Activated T-cell treated with anti-CD3 and anti-CD28 coated beads, Interleukin-2, amount 50 U/mL, for 48 hours (primary cell): ENCODE data around the gene EMC8.
A peak's percentile ranks its signal among the peaks of the same experiment; 100 is the strongest.
"Not testable (repeated sequence)": the region's sequence is repeated elsewhere in the genome, so short reads cannot be mapped to it uniquely, and the experiment has no call there.

Source experiments
- DNase-seq, 2 experiments: peaks; one replicate each; pipeline ENCODE4 v3.0.0-alpha.2; 2020

The EMC8 gene

DNA sequence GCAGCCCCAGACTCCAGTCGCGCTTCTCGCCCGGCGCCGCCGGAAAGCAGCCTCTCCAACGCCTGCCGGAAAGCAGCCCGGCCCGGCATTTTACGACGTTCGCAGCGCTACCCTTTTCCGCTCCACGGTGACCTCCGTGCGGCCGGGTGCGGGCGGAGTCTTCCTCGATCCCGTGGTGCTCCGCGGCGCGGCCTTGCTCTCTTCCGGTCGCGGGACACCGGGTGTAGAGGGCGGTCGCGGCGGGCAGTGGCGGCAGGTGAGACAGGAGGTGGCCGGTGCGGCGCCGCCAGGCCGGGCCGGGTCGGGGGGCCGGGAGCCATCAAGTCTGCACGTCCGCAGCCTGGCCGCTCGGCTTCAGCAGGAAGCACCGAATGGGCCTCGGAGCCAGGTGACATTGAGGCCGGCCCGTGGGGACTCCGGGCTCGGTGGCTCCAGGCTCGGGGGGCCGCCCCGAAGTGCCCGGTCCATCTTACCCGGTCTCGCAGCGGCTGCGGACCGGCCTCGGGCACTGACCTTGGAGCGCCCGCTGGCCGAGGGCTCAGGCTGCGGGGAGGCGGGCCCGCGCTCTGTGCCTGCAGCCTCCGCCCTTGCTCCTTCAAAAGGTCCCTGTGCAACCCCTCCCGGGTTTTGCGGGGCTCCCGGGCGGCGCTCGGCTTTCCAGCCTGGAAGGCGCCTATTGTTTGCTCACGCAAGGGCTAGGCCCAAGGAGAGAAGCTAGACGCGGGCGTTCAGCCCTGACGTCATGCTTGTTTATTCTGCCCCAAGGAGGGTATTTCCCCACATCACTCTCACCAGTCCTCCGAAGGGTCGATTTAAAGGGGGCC is at the start of gene EMC8, which contains the start of gene COX4I1:
Gene EMC8 (minus strand): TSS at position 48 of the 824 bp plus-strand sequence. CDS start 249 bp downstream, outside the sequence.
Gene COX4I1 (plus strand): TSS at position 199 of the 824 bp plus-strand sequence. CDS start 1,511 bp downstream, outside the sequence.
- DNase-seq = peak; percentile 96 to 97

DNA sequence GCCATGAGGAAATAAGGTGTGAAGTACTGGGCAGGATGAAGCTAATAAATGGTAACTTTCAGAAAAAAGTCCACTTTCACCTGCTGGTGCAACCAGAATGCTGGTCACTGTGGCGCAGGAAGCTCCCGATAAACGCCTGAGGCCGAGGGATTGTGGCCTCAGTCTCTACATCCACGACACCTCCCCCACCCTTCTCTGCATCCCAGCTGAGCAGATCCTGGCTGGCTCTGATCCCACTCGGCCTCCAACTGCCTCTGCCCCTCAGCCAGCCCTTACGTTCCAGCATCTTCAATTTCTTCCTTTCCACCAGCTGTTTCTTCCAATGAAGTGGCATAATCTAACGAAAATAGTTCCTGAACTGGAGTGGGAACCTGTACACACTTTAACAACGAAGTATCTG is 49.6 kb upstream of the EMC8 start:
- DNase-seq = no peak

DNA sequence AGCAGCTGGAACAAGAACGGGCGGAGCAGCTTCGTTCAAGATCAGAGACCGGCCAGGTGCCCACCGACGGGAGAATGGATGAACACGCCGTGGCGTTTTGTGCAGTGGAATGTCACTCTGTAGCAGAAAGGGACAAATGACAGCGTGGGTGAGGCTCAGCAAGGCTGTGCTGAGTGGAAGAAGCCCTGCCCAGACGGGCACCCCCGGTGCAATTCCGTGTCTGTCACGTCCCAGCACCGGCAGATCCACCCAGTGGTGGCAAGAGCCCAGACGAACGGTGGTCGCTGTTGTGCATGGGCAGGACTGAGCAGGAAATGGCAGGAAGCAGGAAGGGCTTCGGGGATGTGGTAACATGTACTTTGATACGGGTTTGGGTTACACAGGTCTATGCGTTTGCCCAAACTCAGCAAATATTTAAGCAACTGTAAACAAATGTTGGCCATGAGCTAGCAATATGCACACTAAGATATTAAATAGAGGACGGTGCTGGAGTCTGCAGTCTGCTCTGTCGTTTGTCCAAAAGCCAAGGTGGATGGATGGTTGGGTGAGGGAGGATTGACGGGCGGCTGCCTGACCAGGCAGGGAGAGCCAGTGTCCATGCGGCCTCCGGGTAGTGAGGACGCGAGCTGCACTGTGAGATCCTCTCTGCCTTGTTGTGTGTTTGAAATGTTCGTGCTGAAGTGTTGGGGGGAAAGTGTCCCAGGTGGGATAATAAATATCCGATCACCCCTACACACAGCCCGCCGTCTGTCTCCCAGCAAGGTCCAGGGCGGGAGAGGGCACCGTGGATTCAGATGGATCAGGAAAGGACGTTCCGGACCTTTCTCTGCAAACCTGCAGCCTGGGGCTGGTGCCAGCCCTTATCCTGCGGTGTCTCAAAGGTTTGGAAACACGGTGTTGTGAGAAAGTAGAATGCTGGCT is 48.6 kb upstream of the EMC8 start:
- no peak for DNase-seq

DNA sequence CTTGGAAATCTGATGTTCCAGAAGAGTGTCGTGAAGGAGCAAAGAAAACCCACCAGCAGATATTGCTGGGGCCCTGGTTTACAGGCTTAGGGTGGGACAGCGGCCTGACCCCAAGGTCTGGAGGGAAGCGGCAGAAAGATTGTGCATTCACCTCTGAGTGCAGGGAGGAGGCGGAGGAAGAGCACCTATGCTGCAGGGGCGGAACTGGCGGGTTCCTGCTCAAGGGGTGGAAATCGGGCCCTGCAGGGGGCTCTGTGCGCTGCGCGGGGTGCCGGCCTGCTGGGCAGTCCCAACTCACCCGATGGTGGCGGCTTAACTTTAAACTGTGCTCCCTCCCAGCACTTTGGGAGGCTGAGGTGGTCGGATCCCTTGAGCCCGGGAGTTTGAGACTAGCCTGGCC is 47.7 kb upstream of the EMC8 start:
- DNase-seq = no peak

DNA sequence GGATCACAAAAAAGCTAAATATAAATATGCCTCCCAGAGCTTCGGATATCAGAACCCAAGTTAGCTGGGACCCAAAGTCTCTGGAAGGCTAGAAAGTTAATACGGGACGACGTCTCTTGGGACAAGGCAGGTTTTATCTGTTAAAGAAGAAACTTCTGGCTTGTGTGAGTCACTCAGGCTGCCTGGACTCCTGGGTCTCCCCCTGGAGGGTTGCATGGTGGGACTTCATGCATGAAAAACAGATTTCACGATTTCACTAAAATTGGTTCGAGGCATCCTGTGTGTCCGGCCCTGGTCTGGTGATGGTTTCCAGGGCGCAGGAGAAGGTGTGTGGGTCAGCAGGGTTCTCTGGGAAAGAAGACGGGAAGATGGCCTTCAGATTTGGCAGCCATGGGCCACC is 47.1 kb upstream of the EMC8 start:
- DNase-seq = no peak

DNA sequence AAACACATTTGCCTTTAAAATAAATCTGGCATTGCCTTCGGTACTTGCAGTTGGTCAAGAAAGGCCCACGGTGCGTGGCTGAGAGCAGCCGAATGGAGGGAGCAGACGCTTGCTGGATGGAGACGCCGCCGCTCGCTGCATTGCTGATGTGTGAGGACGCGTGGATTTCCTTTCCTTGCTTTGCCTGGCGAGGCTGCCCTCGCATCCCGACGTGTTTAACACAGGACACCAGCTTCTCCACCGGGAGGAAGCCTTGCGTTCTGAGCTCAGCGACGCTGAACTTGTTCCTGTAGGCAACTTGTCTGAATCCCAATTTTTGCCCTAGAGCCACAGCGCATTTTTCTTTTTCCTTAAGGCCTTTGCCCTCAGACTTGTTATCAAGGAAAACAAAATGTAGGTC is 45.9 kb upstream of the EMC8 start:
- DNase-seq = no peak

DNA sequence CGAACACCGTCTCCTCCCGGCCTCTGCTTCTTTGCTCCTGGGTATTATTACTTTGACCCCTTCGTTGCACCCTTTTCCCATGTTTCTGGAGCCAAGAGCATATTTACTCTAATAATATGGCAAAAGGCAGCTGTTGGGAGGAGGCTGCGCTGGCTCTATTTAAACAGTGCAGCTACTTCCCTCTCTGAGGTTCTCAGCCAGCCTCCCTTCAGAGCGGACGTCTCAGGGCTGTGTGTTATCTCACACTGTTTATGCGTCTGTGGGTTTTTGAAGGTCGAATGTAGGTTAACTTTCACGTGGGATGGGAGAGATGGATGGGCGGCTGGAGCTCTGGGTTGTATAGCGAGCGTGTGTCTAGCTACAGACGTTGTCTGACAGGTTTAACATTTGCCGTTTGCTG is 45.4 kb upstream of the EMC8 start:
- DNase-seq = no peak

DNA sequence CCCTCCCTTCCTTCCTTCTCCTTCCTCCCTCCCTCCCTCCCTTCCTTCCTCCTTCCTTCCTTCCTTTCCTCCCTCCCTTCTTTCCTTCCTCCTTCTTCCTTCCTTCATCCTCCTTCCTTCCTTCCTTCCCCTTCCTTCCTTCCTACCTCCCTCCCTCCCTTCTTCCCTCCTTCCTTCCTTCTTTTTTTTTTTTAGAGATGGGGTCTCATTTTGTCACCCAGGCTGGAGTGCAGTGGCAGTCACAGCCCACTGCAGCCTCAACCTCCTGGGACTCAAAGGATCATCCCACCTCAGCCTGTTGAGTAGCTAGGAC is 44.8 kb upstream of the EMC8 start:
- DNase-seq = no peak

DNA sequence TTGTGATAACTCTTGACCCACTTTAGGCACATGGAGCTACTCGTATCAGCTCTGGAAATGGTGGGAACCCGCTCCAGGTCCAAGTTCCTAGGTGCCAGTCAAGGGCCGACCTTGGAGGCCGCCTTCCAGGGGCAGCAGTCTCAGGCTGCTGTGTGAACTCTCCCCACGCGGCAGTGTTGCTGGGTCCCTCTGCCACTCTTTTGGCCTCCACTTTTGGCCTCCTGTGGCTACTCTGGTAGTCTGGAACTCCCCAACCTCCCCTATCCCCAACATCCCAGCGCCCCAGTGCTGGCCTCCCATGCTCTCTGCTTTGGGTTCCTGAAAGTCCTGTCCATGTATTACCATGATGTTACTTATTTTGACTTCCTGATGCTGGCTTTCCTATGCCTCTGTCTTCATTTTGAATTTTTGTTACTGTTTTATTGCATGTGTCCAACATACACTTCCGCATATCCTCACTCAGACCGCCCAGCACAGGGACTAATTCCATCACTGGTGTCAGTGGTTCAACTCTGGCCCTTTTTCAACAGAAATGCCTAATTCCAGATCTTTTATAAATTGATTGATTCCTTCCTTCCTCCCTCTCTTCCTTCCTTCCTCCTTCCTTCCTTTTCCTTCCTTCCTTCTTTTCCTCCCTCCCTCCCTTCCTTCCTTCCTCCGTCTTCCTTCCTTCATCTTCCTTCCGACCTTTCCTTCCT is 44.3 kb upstream of the EMC8 start:
- DNase-seq = no peak

DNA sequence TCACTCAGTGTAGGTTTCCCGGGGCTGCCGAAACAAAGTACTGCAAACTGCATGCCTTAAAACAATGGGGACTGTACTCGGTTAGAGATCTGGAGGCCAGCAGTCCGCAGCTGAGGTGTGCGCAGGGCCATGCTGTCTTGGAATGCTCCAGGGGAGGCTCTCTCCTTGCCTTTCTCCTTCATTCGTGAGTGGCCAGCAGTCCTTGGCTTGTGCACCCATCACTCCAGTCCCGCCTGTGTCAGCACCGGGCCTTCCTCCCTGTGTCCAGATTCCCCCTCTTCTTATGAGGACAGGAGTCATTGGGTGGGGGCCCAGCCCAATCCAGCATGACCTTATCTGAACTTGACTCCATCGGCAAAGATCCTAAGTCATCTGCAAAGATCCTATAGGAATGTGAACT is 43.5 kb upstream of the EMC8 start:
- DNase-seq = no peak

DNA sequence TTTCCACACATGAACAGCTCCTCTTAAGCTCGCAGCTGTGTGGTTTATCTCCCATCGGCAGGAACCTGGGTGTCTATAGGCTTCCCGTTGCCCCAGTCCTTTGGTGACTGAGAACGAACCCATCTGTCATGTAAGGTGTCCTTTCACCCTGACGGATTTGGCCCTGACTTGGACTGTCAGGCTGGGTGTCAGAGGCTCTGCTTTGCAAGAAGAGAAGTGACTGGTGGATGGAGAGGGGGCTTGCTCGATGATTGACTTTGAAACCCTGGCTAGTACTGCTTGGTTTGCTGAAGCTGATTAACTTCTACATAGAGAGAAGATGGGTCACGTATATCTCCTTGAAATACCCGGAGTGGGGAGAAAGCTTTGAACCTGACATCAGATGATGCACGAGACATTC is 43.1 kb upstream of the EMC8 start:
- no peak for DNase-seq

DNA sequence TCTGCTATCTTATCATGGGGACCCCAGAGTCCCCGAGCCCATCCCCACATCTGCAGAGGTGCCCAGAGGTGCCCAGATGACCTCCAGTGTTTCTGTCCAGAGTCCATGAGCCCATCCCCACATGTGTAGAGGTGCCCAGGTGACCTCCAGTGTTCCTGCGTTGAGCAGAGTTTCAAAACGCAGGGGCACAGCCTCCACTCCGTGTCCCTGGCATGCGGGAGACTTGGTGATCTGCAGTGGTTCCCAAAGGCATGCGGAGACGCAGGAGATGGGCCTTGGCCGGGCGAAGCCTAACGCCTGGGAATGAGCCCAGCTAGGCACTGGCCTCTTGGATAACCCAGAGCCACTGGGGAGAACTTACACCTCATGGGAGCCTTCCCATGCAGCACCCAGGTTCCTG is 41.5 kb upstream of the EMC8 start:
- DNase-seq = no peak

DNA sequence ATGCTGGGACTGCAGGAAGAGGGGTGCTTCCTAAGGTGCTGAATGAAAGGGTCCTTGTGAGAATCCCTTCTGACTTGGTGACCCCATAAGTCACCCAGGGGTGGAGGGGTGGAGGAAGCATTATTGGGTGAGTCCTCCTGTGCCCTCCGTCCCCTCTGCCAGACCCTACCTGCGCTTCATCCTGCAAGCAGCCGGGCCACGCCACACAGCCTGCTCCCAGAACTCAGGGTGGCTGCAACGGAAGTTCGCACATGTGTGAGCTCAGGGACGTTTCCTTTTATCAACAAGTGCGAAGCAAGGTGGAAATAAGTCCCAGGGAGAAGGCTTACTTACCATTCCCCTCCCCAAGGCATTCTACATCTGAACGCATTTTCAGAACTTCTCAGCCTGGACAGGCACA is 41.1 kb upstream of the EMC8 start:
- no peak for DNase-seq

DNA sequence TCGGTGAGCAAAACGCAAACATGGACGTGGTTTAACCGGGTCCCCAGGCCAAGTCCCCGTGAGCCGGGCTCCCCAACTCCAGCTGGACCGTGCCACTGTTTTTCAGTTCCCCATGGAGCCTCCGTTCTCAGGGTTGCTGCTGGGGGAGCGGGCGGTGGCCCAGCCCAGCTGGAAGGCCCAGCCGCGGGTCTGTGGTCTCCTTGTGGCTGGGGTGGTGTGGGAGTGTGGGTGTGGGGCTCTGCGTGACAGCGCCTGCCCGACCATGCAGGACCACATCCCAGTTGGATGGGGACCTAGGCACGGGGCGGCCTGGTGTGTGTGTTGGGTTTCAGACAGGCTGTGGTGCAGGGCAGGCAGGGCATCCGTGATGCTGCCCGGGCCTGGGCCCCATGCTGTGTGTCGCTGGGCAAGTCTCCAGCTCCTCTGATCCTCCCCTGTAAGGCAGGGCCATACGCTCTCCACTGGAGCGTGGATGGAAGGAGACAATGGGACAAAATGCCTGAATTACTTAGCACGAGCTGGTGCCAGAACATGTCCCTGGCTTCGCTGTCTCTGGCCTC is 40.4 kb upstream of the EMC8 start:
- DNase-seq = no peak

DNA sequence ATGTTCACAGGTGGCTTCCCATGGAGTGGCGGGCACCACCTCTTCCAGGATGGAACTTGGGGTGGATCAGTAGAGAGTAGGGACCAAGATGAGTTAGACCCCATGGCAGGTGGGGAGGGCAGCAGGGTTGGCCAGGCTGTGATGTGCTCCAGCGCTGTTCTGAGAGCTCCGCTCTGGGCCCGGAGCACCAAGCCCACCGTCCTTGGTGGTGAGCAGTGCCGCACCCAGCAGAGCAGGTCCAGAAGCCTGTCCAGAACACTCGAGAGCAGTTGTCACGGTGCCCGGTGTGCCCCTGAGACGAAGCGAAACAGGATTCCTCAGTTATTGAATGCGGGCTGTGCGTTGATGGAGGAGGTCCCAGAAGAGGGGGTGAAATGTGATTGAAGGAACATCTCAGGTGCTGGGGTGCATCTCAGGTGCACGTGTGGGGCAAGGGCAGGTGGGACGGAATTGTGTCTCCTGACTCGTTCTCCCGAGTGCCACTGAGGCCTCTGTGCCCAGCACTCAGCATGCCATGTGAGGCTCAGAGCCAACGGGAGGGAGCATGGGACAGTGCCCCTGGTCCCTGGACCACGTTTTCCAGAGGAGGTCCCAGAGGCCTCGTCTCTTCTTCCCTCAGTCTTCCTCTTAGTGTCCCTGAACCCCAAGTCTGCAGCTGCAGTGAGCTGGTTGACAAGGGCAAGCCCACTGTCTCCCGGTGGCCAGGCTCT is 39.7 kb upstream of the EMC8 start:
- DNase-seq = no peak

DNA sequence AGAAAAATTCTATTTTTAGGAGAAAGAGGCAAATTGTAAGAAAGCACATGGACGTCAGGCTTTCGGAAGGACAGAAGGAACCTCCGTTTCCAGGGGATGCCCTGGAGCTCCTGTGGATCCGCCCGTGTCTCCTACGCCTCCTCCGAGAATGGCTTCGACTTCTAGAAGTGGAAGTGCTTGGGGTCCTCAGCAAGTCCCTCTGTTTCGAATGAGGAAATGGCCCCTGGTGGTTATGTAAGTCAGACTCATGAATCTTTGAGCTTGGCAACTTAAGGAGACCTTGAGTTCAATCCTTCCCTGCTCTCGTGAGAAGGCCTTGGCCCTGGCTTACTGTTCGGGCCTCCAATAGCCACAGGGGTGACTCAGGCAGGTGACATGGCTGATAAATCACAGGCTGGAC is 39.0 kb upstream of the EMC8 start:
- DNase-seq = no peak

DNA sequence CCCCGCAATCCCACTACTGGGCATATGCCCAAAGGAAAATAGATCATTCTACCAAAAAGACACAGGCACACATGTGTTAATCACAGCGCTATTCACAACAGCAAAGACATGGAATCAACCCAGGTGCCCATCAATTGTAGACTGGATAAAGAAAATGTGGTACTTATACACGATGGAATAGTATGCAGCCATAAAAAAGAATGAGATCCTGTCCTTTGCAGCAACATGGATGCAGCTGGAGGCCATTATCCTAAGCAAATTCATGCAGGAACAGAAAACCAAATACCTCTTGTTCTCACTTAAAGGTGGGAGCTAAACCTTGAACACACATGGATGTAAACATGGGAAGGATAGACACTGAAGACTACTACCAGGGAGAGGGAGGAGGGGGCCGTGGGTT is 38.3 kb upstream of the EMC8 start:
- not testable (repeated sequence) for DNase-seq

DNA sequence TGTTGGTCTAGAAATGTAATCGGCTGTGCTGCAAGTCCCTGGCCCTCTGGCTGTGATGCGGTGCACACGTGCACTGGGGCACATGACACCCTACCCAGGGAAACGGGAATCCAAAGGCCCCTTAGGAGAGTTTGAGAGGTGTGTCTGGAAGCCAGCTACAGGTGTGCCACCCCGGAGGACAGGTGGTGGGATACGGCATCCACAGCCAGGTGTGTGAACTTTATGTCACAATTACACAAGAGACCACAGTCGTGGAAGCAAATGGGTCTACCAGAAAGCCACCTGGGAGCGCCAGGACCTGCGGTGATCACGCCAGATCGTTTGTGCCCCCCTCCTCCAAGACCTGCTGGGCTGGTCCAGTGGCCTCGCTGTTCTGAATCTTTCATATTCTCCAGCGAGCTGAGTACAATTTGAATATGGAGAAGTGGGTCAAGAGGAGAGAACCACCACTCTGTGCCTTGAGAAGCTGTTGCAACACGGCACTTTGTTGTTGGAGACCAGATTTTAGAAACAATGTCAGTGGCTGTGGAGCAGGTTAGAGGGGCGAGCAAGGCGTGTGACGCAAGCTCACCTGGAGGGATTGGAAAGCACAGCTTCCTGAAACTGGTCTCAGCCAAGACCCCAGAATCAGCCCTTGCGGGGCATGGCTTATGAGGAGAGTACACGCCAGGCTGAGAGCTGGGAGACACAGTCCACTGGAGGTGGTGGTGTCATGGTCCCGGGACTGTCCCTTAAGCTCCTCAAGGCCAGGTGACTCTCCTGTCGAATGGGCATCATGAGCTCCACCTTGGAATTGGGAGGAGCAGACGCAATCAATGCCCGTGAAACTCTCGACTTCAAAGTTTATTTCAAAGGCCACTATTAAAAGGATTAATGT is 37.6 kb upstream of the EMC8 start:
- no peak for DNase-seq

DNA sequence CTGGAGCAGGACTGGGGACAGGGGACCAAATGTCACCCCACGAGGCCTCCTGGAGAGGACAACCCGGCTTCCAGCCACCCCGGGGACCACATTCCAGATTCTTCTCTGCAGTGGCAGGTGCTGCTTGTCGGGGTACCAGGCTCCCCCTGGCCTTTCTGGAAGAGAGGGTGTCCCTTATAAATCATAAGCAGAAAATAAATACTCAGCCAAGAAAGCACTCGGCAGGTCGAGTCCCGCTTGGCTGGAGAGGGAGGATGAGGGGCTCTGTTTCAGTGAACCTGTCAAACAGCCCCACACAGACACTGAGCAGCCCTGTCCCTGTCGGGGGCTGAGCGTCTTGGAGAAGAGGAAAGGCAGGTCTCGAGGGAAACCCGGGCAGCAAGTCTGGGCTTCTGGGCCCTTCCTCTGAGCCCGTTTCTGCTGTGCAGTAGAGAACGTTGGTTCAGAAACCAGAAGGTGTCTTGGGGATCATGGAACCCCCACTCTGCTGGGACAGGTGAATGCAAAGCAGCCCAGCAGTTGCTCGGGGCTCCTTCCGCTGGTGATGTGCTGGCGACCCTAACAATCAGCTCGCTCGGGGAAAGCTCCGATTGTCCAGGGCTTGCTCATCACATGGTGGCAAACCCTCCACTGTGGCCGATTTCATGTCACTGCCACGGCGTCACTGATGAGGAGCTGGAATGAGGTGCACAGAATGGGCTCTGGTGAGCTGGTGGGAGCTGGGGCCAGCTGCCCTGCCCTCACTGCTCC is 36.8 kb upstream of the EMC8 start:
- no peak for DNase-seq

DNA sequence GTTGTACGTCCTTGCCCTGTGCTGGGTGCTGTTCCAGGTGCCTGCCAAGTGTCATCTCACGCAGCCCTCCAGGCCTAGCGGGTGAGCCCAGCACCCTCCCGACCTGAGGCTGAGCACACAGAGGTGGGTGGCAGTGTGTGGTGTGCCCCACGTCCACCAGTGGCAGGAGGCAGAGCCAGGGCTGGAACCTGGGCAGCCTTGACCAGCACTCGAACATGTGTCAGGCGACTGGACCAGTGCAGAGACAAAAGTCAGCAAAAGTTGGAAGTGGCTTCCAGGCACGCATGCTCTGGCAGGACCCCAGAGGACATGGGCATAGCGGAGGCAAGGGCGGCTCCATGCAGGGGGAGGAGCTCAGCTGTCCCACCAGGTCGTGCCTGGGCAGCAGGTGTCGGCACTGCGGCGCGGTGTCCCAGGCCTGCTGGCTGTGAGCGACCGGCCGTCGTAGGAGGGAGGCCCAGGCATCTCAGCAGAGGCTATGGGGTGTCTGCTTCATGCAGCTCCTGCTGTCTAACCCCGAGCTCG is 35.9 kb upstream of the EMC8 start:
- no peak for DNase-seq
